Activated T-cell treated with anti-CD3 and anti-CD28 coated beads, Interleukin-2, amount 50 U/mL, for 4 hours (primary cell): Measurements from ENCODE around the gene KIAA0232. TPM values are rescaled to one million over a fixed set of nuclear protein-coding genes. Genes with fewer than 3 reads are reported as not detected.
"Not testable (repeated sequence)": the region's sequence is repeated elsewhere in the genome, so short reads cannot be mapped to it uniquely, and the experiment has no call there.

ENCODE experiments used
- ATAC-seq, 2 donors: fragments of 200-7000 bp; cut with Tn5 transposase; one replicate each; pipeline ENCODE4 v1.10.0; 2021
- DNase-seq: peaks from one replicate; pipeline ENCODE4 v3.0.0-alpha.2; 2020
- H3K27me3 Mint-ChIP-seq: one replicate; pipeline ENCODE4 v1.8.0; 2021; ENCODE audit warnings: low read depth, mixed read lengths
- H3K36me3 Mint-ChIP-seq: one replicate; pipeline ENCODE4 v1.8.0; 2022; ENCODE audit warnings: mixed read lengths; ENCODE audit not compliant: insufficient read depth
- H3K4me1 Mint-ChIP-seq: one replicate; pipeline ENCODE4 v1.8.0; 2021; ENCODE audit warnings: low read depth, mixed read lengths
- H3K4me3 Mint-ChIP-seq: one replicate; pipeline ENCODE4 v1.8.0; 2021; ENCODE audit warnings: mild to moderate bottlenecking, moderate library complexity, mixed read lengths
- H3K9me3 Mint-ChIP-seq: one replicate; pipeline ENCODE4 v1.8.0; 2021; ENCODE audit warnings: mixed read lengths
- total RNA-seq, 3 donors: library from RNA; stranded (reverse); gene quantifications; one replicate each; pipeline ENCODE4 v1.2.1, GENCODE V29; 2021

The KIAA0232 gene
- total RNA-seq, 3 donors from 2014 or later = 14.5 to 20.0 (median 18.9) TPM

DNA sequence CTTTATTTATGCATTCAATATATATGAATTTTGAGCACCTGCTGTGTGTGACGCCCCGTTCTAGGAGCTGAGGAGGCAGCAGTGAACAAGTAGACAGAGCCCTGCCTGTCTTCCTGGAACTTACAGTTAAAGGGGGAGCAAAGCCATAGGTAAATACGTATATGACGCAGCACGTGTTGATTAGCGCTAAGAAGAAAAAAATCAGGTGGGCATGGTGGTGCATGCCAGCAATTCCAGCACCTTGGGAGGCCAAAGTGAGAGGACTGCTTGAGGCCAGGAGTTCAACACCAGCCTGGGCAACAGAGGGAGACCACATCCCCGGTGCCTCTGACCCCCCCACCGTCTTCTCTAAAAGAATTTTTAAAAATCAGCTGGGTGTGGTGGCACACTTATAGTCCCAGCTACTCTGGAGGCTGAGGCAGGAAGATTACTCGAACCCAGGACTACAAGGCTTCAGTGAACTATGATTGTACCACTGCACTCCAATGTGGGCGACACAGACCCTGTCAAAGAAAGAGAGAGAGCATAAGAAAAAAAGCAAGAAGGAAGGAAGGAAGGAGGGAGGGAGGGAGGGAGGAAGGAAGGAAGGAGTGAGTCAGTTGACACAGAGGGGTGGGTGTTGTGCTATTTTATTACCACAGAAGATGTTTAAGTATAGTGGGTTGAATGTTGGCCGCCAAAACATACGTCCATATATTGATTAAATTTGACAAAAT is 5.4 kb upstream of the KIAA0232 start:
- no peaks in the 10 kb centered on the region for H3K36me3 Mint-ChIP-seq
- H3K4me1 Mint-ChIP-seq = peaks cover 32% of the 10 kb centered on the region
- no peak overlapping the region for H3K4me3 Mint-ChIP-seq
- no peaks in the 10 kb centered on the region for H3K27me3 Mint-ChIP-seq
- no peak for DNase-seq
- ATAC-seq = peak in 1 of 2 donors; percentile 8
- no peaks in the 10 kb centered on the region for H3K9me3 Mint-ChIP-seq

DNA sequence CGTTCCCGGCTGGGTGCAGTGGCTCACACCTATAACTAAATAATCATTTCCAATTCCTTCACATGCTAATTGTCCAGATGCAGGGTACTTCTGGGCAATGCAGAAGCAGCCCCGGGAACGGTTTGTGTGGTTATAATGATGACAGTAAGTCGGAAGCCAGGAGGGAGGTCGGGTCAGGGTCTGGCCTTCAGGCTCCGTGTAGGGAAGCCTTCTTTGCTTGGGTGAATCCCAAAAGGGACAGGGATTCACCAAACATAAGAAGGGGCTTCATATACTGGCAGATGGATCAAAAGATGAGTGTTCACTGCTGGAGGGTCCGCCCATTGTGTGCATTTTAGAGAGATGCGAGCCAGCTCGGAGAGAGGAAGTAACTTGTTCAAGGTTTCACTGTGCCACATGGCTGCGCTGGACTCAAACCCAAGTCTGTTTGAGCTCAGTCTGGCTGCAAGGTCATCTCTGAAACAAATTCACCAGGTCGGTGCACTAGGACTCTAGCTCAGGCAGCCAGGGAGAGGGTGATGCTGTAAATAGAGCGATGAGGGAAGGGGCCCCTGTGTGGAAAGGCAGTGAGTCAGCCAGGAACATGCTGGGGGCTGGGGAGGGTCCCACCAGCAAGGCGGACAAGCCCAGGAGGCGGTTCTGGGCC is 4.8 kb upstream of the KIAA0232 start:
- H3K36me3 Mint-ChIP-seq = no peaks in the 10 kb centered on the region
- no peak for DNase-seq
- H3K27me3 Mint-ChIP-seq = no peaks in the 10 kb centered on the region
- no peaks in the 10 kb centered on the region for H3K9me3 Mint-ChIP-seq
- no peak for ATAC-seq
- peaks cover 32% of the 10 kb centered on the region for H3K4me1 Mint-ChIP-seq
- H3K4me3 Mint-ChIP-seq = no peak overlapping the region

DNA sequence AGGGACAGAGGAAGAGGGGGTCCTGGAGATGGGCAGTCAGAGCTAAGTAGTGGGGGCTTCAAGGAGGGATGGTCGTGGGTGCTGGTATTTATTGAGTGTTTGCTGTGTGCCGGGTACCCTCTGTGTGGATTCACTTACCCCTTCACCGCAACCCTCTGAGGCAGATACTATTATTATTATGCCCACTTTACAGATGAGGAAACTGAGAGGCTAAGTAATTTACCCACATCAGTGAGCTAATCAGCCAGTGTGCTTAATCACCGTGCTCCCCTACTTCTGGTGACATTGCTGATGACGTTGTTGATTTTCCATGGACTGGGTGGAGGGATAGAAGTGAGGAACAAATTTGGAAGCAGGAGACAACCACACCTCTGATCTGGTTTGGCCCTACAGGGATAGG is 4.1 kb upstream of the KIAA0232 start:
- Mint-ChIP-seq H3K4me3 (no peak overlapping the region), H3K9me3 (no peaks in the 10 kb centered on the region), H3K27me3 (no peaks in the 10 kb centered on the region), H3K36me3 (no peaks in the 10 kb centered on the region), H3K4me1 (peaks cover 32% of the 10 kb centered on the region)
- DNase-seq (no peak), ATAC-seq (no peak)

DNA sequence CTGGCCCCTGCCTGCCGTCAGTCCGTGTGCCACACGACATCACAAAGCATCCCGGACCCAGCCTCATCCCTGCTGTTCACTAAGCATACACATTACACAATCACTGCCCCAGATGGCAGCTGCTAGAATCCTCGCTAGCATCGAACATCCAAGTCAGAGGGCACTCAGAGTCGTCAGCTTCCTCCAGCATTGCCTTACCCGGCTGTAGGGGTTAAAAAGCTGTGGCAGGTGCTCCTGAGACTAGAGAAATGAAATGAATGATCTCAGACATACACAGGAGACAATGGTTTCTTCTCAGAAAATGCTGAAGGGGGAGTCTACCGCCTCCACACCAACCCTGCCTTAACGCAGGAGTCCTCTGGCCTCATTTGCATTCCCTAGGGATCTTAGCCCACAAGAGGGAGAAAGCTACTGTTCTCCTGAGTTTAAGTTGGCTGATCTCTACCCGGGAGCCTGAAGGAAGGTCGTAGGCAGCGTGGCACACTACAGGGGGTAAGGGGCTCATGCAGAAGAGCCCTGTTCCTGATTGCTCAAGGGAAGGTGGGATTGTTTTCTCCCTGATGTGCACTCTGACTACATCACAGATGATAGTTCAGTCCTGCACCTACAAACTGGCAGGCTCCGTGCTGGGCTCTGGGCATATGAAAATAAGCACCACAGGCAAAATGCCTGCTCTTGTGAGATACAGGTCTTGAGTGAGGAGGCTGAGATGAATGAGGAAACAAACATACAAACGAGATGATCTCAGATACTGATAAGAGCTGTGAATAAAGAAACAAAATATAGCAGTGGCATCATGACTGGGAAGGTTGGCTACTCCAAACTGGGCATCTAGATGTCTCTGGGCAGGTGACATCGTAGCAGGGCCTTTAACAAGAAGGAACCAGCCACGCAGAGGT is 2.6 kb upstream of the KIAA0232 start:
- H3K9me3 Mint-ChIP-seq = no peaks in the 10 kb centered on the region
- H3K4me3 Mint-ChIP-seq = no peak overlapping the region
- ATAC-seq = no peak
- no peaks in the 10 kb centered on the region for H3K27me3 Mint-ChIP-seq
- DNase-seq = no peak
- no peaks in the 10 kb centered on the region for H3K36me3 Mint-ChIP-seq
- peaks cover 44% of the 10 kb centered on the region for H3K4me1 Mint-ChIP-seq

DNA sequence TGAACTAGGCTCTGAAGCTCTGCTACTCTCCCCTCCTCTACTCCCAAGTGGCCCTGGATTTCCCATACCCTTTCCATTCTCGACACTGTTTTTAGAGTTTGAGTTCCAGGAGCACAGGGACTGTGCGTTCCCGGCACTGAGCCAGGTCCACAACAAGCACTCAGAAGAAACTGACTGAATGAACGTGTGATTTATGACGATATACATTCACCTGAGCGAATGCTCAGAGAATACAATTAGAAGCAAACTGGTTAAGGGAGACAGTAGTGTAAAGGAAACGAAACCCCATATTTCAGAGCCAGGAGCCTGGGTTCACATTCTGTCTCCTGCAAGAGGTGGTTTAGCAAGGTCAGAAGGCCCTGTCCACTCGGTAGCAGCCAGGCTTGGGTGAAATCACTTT is 1.4 kb upstream of the KIAA0232 start:
- Mint-ChIP-seq H3K9me3 (no peaks in the 10 kb centered on the region), H3K4me3 (peak overlapping the region; percentile 76), H3K36me3 (peaks cover 4% of the 10 kb centered on the region), H3K4me1 (peaks cover 54% of the 10 kb centered on the region), H3K27me3 (no peaks in the 10 kb centered on the region)
- no peak for ATAC-seq
- DNase-seq = no peak

DNA sequence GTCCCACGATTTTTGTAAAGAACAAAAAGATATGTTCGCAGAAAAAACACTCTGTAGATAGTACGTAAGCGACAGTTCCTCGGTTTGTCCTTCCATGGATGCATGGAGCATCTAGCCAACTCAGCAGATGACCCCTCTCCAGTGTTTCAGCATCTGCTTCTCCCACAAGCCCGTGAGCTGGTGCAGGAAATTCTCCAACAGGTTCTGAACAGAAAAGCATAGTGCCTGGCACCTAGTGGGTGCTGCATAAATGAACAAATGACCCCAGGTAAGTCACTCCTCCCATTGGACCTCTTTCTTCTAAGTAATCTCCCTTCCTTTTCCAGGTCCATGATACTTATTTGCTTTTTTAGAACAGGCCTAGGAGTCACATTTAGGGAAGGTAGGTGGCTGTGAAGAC is 966 bp upstream of the KIAA0232 start:
- DNase-seq = no peak
- Mint-ChIP-seq H3K4me1 (peaks cover 54% of the 10 kb centered on the region), H3K9me3 (no peaks in the 10 kb centered on the region), H3K36me3 (peaks cover 4% of the 10 kb centered on the region), H3K27me3 (no peaks in the 10 kb centered on the region), H3K4me3 (peak overlapping the region; percentile 76)
- ATAC-seq = no peak

DNA sequence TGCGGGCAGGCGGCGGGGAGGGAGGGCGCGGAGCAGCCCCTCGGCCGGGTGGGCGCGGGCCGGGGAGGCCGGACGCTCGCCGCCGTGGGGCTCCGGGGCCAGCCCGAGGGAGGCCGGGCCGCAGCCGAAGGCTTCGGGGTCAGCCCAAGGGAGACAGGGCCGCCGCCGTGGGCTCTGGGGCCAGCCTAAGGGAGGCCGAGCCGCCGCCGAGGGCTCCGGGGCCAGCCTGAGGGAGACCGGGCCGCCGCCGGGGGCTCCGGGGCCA is 251 bp downstream of the KIAA0232 start:
- no peaks in the 10 kb centered on the region for H3K9me3 Mint-ChIP-seq
- no peak for ATAC-seq
- no peaks in the 10 kb centered on the region for H3K27me3 Mint-ChIP-seq
- H3K4me1 Mint-ChIP-seq = peaks cover 52% of the 10 kb centered on the region
- H3K36me3 Mint-ChIP-seq = peaks cover 10% of the 10 kb centered on the region
- no peak overlapping the region for H3K4me3 Mint-ChIP-seq
- DNase-seq = no peak

DNA sequence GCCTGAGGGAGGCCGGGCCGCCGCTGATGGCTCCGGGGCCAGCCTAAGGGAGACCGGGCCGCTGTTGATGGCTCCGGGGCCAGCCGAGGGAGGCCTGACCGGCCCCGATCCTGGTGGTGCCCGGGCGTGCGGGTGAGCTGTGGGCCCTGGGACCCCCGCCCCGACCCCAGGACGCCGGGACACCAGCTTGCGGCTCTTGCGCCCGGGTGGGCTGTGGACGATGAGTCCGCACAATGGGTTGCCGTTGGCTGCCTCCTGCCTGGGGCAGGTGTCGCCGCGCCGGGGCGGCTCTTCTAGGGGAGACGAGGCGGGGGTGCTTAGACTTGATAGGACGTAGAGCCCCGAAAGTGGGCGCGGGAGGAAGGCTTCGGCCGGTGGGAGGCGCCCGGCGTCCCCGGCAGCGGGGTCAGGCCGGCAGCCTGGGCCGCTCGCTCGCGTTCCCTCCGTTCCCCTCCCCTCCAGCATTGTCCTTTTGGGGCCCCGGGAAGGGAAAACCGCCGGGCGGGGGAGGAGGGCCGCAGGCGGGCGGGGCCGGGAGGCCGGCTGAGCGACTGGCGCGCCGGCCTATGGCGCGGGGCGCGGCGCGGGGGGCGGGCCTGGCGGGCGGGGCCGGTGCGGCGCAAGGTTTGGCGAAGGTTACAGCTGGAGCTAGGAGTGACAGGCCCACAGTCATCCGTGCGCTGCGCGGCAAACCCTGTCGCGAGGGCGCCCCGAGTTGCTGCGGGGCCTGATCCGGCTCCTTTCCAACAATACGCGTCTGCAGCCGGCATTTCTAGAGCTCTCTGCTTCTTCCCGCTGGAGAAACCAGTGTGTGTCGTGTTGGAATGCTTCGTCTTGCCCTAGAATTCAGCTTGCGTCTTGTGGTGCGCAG is 819 bp downstream of the KIAA0232 start:
- Mint-ChIP-seq H3K27me3 (no peaks in the 10 kb centered on the region), H3K9me3 (no peaks in the 10 kb centered on the region), H3K4me1 (peaks cover 52% of the 10 kb centered on the region), H3K4me3 (peak overlapping the region; percentile 88), H3K36me3 (peaks cover 14% of the 10 kb centered on the region)
- DNase-seq (peak; percentile 85), ATAC-seq (peak; percentile 76 to 83)

DNA sequence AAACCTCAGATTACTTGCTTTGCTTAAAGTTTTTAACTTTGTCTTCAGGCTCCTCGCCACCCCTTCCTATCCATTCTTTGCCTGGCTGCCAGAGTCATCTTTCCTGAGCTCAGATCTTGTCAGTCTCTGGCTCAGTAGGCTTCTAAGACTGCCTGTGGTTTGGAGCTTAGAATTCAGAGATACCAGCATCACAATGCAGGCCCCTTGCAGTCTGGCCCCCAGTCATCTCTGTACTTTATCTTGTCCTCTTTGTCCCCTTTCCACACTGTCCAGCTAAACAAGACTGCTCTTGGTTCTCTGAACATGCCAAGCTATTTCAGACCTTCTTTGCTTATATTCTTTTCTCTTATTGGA is 3.0 kb downstream of the KIAA0232 start:
- no peaks in the 10 kb centered on the region for H3K9me3 Mint-ChIP-seq
- no peaks in the 10 kb centered on the region for H3K27me3 Mint-ChIP-seq
- no peak for DNase-seq
- H3K4me3 Mint-ChIP-seq = peak overlapping the region; percentile 55
- peaks cover 56% of the 10 kb centered on the region for H3K4me1 Mint-ChIP-seq
- H3K36me3 Mint-ChIP-seq = peaks cover 19% of the 10 kb centered on the region
- ATAC-seq = no peak

DNA sequence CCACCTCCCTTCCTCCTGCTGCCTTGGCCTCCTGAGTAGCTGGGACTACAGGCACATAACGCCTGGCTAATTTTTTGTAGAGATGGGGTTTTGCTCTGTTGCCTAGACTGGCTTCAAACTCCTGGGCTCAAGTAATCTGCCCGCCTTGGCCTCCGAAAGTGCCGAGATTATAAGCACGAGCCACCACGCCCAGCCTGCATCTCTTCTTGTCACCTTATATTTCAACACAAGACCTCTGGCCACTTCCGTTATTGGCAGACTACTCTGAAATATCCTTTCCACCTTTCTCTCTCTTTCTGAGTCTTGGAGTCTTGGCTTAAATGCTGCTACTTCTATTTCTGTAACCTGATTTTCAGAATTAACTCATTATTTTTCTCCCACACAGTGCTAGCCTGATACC is 5.6 kb downstream of the KIAA0232 start:
- Mint-ChIP-seq H3K4me1 (peaks cover 64% of the 10 kb centered on the region), H3K4me3 (peak overlapping the region; percentile 12), H3K36me3 (peaks cover 28% of the 10 kb centered on the region), H3K27me3 (no peaks in the 10 kb centered on the region), H3K9me3 (peaks cover 9% of the 10 kb centered on the region)
- DNase-seq (no peak), ATAC-seq (no peak)

DNA sequence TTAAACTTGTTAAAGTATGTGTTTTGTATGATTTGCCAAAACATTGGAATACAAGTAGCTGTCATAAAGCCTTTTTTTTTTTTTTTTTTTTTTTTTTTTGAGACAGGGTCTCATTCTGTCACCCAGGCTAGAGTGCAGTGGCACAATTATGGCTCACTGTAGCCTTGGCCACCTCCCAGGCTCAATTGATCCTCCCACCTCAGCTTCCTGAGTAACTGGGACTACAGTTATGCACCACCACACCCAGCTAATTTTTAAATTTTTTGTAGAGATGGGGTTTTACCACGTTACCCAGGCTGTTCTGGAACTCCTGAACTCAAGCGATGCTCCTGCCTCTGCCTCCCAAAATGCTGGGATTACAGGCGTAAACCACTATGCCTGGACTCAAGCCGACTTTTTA is 8.7 kb downstream of the KIAA0232 start:
- H3K27me3 Mint-ChIP-seq, DNase-seq, H3K4me3 Mint-ChIP-seq, H3K9me3 Mint-ChIP-seq, ATAC-seq: not testable (repeated sequence)
- peaks cover 64% of the 10 kb centered on the region for H3K4me1 Mint-ChIP-seq
- H3K36me3 Mint-ChIP-seq = peaks cover 32% of the 10 kb centered on the region

DNA sequence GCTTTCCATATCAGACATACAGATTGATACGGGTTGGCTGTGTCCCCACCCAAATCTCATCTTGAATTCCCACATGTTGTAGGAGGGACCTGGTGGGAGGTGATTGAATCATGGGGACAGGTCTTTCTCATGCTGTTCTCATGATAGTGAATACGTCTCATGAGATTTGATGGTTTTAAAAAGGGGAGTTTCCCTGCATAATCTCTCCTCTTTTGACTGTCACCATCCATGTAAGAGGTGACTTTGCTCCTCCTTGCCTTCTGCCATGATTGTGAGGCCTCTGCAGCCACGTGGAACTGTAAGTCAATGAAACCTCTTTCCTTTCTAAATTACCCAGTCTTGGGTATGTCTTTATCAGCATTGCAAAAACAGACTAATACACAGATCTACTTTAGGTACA is 9.3 kb downstream of the KIAA0232 start:
- not testable (repeated sequence) for H3K9me3 Mint-ChIP-seq, H3K27me3 Mint-ChIP-seq, DNase-seq
- ATAC-seq = peak in 1 of 2 donors; percentile 32
- Mint-ChIP-seq H3K36me3 (peaks cover 35% of the 10 kb centered on the region), H3K4me1 (peaks cover 66% of the 10 kb centered on the region), H3K4me3 (peak overlapping the region; percentile 4)

DNA sequence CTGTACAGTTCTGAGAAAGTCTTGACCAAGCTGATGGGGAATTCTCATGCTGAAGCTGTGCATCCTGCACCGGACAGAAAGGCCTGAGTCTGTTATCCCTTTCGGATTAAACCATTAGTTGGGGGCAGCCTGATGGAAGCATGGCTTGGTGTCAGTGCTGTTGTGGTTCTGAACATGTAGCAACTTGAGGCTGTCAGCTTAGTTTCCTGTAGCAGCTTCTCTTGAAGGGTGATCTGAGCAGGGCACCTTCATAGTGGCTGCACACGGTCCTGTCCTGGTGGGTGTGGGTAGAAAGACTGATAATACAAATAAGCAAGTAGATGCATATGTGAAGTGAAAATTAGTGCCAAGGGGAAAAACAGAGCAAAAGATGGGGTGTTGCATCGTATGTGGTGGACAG is 11.7 kb downstream of the KIAA0232 start:
- H3K4me1 Mint-ChIP-seq = peaks cover 57% of the 10 kb centered on the region
- no peak overlapping the region for H3K4me3 Mint-ChIP-seq
- DNase-seq (no peak), ATAC-seq (no peak)
- peaks cover 26% of the 10 kb centered on the region for H3K36me3 Mint-ChIP-seq
- H3K9me3 Mint-ChIP-seq = peaks cover 9% of the 10 kb centered on the region
- H3K27me3 Mint-ChIP-seq = no peaks in the 10 kb centered on the region

DNA sequence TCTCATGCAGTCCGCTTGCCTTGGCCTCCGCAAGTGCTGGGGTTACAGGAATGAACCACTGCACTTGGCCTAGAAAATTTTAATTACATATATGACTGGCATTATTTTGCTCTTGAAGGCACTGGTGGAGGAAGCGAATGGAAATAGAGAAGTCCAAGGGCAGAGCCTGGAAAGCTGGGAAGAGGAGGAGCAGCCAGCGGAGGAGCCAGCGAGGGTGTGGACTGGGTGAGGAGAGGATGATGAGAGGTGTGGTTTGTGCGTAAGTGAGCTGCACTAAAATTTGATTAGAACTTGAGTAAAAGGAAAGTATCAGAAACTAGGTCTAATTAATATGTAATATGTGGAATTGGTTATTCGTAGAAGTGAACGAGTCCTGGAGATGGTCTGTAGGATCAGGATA is 13.3 kb downstream of the KIAA0232 start:
- H3K4me1 Mint-ChIP-seq = peaks cover 55% of the 10 kb centered on the region

More for the DNA sequence above, 13.3 kb downstream of the KIAA0232 start:
- ATAC-seq = no peak
- no peak overlapping the region for H3K4me3 Mint-ChIP-seq
- DNase-seq = no peak
- no peaks in the 10 kb centered on the region for H3K27me3 Mint-ChIP-seq
- peaks cover 9% of the 10 kb centered on the region for H3K9me3 Mint-ChIP-seq
- H3K36me3 Mint-ChIP-seq = peaks cover 27% of the 10 kb centered on the region
